HG03521 (cell line): ENCODE data around the gene DNAJB9.
"Not testable (repeated sequence)": the region's sequence is repeated elsewhere in the genome, so short reads cannot be mapped to it uniquely, and the experiment has no call there.

ENCODE experiments used
- ATAC-seq: cut with Tn5 transposase; IDR thresholded peaks from one replicate; pipeline ENCODE4 v1.9.1; 2021; ENCODE audit warnings: mild to moderate bottlenecking, moderate library complexity; ENCODE audit not compliant: unreplicated experiment

Gene DNAJB9

DNA sequence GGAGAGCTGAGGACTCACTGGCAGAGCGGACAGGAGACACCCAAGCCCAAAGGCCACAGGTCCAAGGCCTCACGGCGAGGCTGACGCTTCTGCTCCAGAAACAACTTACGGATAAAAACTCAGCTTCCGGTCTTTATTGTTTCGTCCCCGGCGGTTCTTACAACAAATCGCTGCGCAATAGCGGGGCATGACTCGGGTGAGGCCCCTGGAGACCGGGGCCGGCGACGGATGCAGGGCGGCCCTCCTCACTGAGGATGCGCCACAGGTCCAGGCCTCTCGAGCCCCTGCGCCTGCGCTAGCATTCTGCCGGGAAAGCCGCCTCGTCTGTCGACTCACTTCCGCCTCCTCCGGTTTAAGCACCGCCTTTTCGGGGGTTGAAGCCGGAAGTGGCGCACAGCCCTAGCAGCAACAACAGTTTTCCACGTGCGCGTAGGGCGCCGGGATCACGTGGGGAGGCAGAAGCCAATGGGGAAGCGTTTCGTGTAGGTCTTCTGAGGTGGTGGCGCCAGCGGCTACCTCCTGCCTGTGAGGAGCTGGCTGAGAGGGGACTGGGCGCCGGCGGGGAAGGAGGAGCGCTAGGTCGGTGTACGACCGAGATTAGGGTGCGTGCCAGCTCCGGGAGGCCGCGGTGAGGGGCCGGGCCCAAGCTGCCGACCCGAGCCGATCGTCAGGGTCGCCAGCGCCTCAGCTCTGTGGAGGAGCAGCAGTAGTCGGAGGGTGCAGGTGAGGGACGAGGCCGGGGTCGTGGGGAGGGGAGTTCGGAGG lies at the start of gene DNAJB9, which contains the start of gene THAP5:
Gene DNAJB9 (plus strand): TSS at position 494 of the 765 bp plus-strand sequence. CDS start 1,853 bp downstream, outside the sequence.
Gene THAP5 (minus strand): TSS at position 326 of the 765 bp plus-strand sequence. CDS start 137 bp downstream, at position 189.
- ATAC-seq, result peak; percentile 95

DNA sequence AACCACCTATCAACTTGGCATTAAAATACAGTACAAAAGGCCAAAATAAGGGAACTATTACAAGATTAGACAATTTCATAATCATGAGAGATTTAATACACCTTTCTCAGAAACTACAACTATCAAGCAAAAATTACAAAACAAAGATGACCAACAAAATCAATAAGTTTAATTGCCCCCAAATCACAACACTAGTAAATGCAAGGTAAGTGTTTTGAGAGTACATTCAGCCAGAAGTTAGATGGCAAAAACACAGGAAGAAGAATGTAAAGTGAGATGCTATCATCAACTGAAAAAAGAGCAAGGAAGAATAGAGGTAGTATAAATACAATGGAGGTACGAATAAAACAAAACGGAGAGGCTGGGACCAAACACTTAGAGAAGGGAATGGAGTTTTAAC lies 46.9 kb upstream of the DNAJB9 start:
- no peak for ATAC-seq

- peak; percentile 29 for ATAC-seq
Measured at GRCh38 chr7:108525327-108525984, 44.2 kb upstream of the DNAJB9 start.

- ATAC-seq, result peak; percentile 90
Measured at GRCh38 chr7:108525985-108526767, 43.5 kb upstream of the DNAJB9 start, which contains the start of gene PNPLA8. Gene PNPLA8 (minus strand): TSS chr7:108526135. CDS start chr7:108515491, 10,644 bp downstream.

DNA sequence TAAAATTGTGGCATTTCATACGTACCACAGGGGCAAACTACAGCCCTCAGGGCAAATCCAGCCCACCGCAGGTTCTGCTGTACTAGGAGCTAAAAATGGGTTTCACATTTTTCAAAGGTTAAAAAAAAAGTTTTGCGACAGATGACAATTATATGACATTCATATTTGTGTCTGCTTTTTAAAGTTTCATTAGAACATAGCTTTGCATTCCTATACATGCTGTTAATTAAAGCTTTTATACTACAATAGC lies 43.0 kb upstream of the DNAJB9 start:
- ATAC-seq, result no peak

DNA sequence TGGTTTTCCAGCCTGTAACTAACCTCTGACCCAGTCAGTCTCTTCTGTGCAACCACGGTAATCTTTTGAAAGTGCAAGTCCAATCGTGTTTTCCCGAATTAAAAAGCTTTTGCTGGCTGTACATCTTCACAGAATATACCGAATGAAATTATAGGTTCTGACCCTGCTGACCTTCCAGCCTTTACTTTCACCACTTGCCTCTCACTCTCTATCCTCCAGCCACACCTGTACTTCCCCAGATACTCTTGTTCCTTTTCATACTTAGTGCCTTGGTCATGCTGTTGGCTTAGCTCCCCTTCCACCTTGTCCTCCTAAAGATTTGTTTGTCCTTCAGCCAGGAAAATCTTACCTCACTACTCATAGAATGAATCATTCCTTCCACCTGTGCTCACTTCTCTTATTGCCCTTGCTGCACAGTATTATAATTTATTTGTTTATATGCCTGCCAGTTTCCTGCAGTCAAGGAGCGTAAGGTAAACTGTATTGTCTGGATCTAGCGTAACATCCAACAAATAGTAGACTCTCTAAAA lies 41.4 kb upstream of the DNAJB9 start:
- no peak for ATAC-seq

- ATAC-seq, result no peak
Measured at GRCh38 chr7:108529341-108529740, 40.3 kb upstream of the DNAJB9 start.

DNA sequence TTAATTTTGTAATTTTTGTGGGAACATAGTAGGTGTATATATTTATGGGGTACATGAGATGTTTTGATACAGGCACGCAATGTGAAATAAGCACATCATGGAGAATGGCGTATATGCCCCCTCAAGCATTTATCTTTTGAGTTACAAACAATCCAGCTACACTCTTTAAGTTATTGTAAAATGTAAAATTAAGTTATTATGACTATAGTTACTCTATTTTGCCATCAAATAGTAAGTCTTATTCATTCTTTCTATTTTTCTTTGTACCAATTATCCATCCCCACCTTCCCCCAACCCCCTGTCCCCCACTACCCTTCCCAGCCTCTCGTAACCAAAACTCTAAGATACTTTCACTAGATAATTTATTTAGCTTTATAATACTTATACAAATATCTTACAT lies 36.0 kb upstream of the DNAJB9 start:
- ATAC-seq, result no peak

DNA sequence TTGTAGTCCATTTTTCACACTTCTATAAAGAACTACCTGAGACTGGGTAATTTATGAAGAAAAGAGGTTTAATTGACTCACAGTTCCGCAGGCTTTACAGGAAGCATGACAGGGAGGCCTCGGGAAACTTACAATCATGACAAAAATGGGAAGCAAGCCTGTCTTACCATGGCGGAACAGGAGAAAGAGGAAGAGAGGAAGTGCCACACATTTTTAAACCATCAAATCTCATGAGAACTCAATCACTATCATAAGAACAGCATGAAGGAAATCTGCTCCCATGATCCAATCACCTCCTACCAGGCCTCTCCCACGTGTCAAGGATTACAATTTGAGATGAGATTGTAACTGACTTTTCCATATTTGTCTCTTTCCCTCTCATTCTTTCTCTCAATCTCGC lies 34.4 kb upstream of the DNAJB9 start:
- no peak for ATAC-seq

DNA sequence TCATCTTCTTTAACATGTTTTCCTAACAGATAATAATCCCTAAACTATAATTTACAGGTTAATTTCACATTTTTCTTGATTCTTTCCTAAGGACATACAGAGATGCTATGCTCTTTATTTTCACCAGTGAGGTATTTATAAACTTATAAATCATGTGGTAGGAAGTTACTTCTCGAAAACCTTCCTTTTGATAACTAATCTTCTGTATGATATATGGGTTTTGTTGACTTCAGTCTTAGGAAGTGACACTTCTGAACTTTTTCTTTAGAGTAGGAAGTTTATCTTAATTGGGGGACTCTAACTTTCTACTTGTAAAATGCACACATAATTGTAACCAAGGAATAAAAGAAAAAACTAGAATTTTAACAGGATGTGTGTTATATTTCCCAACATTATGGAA lies 33.9 kb upstream of the DNAJB9 start:
- ATAC-seq, result no peak

DNA sequence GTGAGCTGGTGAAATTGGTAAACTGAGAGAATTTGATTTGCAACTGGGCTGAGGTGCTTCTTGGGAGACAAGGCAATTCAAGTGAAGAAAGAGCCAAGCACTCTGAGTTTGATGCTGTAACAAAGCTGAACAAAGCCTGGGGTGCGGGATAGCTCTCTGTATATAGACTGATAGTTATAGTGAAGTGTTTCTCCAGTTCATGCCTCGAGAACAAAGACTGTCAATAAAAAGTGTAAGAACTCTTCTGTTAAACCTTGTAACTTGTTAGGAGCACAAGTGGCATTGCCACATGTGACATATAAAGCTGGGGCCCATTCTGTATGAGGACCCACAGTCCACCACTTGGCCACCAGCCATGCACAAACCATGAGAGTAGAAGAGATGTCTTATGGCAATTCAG lies 32.4 kb upstream of the DNAJB9 start:
- ATAC-seq, result no peak

DNA sequence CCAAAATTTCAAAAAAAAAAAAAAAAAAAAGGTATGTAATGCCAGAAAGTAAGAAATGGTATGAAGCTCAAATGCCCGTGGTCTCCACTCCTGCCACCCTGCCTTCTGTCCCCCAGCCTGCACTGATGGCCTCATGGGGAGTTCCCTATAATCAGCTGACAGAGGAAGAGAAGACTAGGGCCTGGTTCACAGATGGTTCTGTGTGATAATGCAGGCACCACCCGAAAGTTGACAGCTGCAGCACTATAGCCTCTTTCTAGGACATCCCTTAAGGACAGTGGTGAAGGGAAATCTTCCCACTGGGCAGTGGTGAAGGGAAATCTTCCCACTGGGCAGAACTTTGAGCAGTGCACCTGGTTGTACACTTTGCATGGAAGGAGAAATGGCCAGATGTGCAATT lies 31.4 kb upstream of the DNAJB9 start:
- not testable (repeated sequence) for ATAC-seq

DNA sequence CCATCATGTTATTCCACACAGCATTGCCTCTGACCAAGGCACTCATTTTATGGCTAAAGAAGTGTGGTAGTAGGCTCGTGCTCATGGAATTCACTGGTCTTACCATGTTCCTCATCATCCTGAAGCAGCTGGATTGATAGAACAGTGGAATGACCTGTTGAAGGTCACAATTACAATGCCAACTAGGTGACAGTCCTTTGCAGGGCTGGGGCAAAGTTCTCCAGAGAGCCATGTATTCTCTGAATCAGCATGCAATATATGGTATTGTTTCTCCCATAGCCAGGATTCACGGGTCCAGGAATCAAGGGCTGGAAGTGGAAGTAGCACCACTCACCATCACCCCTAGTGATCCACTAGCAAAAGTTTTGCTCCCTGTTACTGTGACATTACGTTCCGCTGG lies 31.0 kb upstream of the DNAJB9 start:
- ATAC-seq, result not testable (repeated sequence)

- no peak for ATAC-seq
Measured at GRCh38 chr7:108541478-108541877, 28.2 kb upstream of the DNAJB9 start.

GRCh38 chr7:108548141-108548896 lies 21.4 kb upstream of the DNAJB9 start:
- ATAC-seq, result not testable (repeated sequence)

DNA sequence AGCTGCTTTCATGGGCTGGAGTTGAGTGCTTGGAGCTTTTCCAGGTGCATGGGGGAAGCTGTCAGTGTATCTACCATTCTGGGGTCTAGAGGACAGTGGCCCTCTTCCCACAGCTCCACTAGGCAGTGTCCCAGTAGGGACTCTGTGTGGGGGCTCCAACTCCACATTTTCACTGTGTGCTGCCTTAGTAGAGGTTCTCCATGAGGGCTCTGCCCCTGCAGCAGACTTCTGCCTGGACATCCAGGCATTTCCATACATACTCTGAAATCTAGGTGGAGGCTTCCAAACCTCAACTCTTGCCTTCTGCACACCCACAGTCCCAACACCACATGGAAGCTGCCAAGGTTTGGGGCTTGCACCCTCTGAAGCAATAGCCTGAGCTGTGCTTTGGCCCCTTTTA lies 13.0 kb upstream of the DNAJB9 start:
- not testable (repeated sequence) for ATAC-seq

- no peak for ATAC-seq
Measured at GRCh38 chr7:108557191-108557590, 12.5 kb upstream of the DNAJB9 start.

- no peak for ATAC-seq
Measured at GRCh38 chr7:108557617-108558016, 12.1 kb upstream of the DNAJB9 start.

DNA sequence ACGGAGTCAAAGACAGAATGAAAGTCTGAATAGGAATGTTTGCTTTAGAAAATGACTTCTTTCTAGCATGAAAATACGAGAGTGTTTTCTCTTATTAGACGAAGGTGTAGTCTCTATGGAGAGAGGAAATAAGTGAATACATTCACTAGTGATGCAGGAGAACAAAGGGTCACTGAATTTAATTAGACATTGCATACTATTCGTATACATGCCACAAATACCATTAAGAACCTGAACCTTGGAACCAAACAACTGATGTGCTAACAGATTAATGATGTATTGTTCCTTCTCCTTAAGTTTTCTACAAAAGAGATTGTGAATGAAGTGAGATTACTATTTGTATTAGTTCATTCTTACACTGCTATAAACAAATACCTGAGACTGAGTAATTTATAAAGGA lies 10.4 kb upstream of the DNAJB9 start:
- ATAC-seq, result no peak

- ATAC-seq, result no peak
Measured at GRCh38 chr7:108561047-108561619, 8.5 kb upstream of the DNAJB9 start.
